ENCODE data around the gene APOL6. TPM values are rescaled to one million over a fixed set of nuclear protein-coding genes. Genes with fewer than 3 reads are reported as not detected.

Gene APOL6
- total and polyA plus RNA-seq, 2 of the 4 experiments (the other 2 are of a cell fraction), result 1.2 to 7.2 TPM

GRCh38 chr22:35609261-35609660 is 39.0 kb upstream of the APOL6 start:
- Histone ChIP-seq H3K18ac (ENCODE audit: low read depth, low read length) (no peak overlapping the region), H3K4ac (ENCODE audit: low read depth, low read length) (no peak overlapping the region), H2BK15ac (ENCODE audit: low read depth, low read length) (no peak overlapping the region), H4K91ac (ENCODE audit: insufficient read depth, low read depth, low read length) (no peak overlapping the region), H2BK120ac (ENCODE audit: low read depth, low read length) (no peak overlapping the region), H3K36me3 (ENCODE audit: control insufficient read depth, insufficient read depth, low read length) (no peaks in the 10 kb centered on the region), H2BK5ac (ENCODE audit: low read depth, low read length, poor library complexity, severe bottlenecking) (no peak overlapping the region), H3K27me3 (ENCODE audit: control insufficient read depth, insufficient read depth, low read length) (peaks cover 69% of the 10 kb centered on the region), H3K9me3 (ENCODE audit: control insufficient read depth, insufficient read depth, low read length) (no peaks in the 10 kb centered on the region), H4K8ac (ENCODE audit: low read depth in 2 of 2, low read length in 2 of 2) (no peak overlapping the region), H3K4me3 (ENCODE audit: insufficient read depth, low read depth, low read length) (no peak overlapping the region), H3K4me2 (ENCODE audit: low read depth, low read length) (no peak overlapping the region), H3K79me1 (ENCODE audit: low read depth in 1 of 2, low read length in 2 of 2) (no peaks in the 10 kb centered on the region), H2AK9ac (replicated peaks; ENCODE audit: low read depth, low read length, poor library complexity) (peak overlapping the region; percentile 3), H2BK20ac (ENCODE audit: low read depth, low read length) (no peak overlapping the region), H2AK5ac (ENCODE audit: low read depth, low read length) (no peak overlapping the region), H3K27ac (ENCODE audit: insufficient read depth, low read length) (no peak overlapping the region), H3K9me1 (ENCODE audit: insufficient read depth, low read length) (peaks cover 3% of the 10 kb centered on the region; the same call in 1 of the 2 replicates), H4K5ac (ENCODE audit: low read depth, low read length) (no peak overlapping the region), H3K4me1 (ENCODE audit: control insufficient read depth, insufficient read depth, low read length) (no peaks in the 10 kb centered on the region), H3K9ac (ENCODE audit: low read depth, low read length) (no peak overlapping the region), H2AFZ (replicated peaks; ENCODE audit: low read length, poor library complexity) (no peak overlapping the region), H3K56ac (ENCODE audit: extremely low read depth, insufficient read depth, low read length) (no peak overlapping the region), H4K20me1 (ENCODE audit: insufficient read depth, low read length) (no peaks in the 10 kb centered on the region), H3K14ac (replicated peaks; ENCODE audit: low read depth, low read length) (no peak overlapping the region), H3K23ac (ENCODE audit: low read depth, low read length) (no peak overlapping the region)
- in situ Hi-C loops (cut with MboI; ENCODE audit: low sequenced_read_pairs) (no loop called here), intact Hi-C loops (cut with micrococcal nuclease) (no loop called here), dilution Hi-C loops (cut with HindIII; ENCODE audit: low sequenced_read_pairs, unreplicated experiment) (no loop called here)
- ATAC-seq (ENCODE audit: low read depth), result no peak
- no peak for DNase-seq
- POLR2A ChIA-PET (ENCODE audit: unreplicated experiment), result no interaction called here
- CTCF ChIA-PET, result no interaction called here
- BruUV-seq (replicated peaks), result no TSS peak
- 80% methylated on average over 2 of the region's 9 CpGs; no CpG with 5 or more reads in 1 of the 2 experiments for WGBS, 2 experiments (ENCODE audit: extremely low coverage in 2 of 2, insufficient read length in 1 of 2)
- TF ChIP-seq MAZ (IDR thresholded peaks at IDR 0.05; ENCODE audit: borderline replicate concordance, low read depth, low read length) (no peak), MXI1 (IDR thresholded peaks at IDR 0.05; ENCODE audit: borderline replicate concordance, low read depth, low read length) (no peak), POLR2A (IDR thresholded peaks at IDR 0.05; ENCODE audit: low read depth, low read length) (no peak)
